ENCODE measurements around the gene SYT15B.
"Not testable (repeated sequence)": the region's sequence is repeated elsewhere in the genome, so short reads cannot be mapped to it uniquely, and the experiment has no call there.

- TF ChIP-seq CTCF (IDR thresholded peaks at IDR 0.05); POLR2AphosphoS5 (IDR thresholded peaks at IDR 0.05; ENCODE audit: low read depth, low read length); REST (IDR thresholded peaks at IDR 0.05; ENCODE audit: insufficient read depth in 1 of 2, low read depth in 2 of 2, low read length in 1 of 2): not testable (repeated sequence)
Observed at GRCh38 chr10:47762674-47763553, 478 bp downstream of the SYT15B start.

Measured in Panc1 (cell line).